ENCODE results near the gene TMBIM4. TPM values are rescaled to one million over a fixed set of nuclear protein-coding genes. Genes with fewer than 3 reads are reported as not detected.
"Not testable (repeated sequence)": the region's sequence is repeated elsewhere in the genome, so short reads cannot be mapped to it uniquely, and the experiment has no call there.

TMBIM4 gene
- polyA plus RNA-seq (2013, experiment 1 of 4), result 58.7 TPM
- 59.7 TPM for polyA plus RNA-seq (2013, experiment 2 of 4)
- polyA plus RNA-seq (2013, experiment 3 of 4), result 53.0 TPM
- 61.4 TPM for polyA plus RNA-seq (2013, experiment 4 of 4)

DNA sequence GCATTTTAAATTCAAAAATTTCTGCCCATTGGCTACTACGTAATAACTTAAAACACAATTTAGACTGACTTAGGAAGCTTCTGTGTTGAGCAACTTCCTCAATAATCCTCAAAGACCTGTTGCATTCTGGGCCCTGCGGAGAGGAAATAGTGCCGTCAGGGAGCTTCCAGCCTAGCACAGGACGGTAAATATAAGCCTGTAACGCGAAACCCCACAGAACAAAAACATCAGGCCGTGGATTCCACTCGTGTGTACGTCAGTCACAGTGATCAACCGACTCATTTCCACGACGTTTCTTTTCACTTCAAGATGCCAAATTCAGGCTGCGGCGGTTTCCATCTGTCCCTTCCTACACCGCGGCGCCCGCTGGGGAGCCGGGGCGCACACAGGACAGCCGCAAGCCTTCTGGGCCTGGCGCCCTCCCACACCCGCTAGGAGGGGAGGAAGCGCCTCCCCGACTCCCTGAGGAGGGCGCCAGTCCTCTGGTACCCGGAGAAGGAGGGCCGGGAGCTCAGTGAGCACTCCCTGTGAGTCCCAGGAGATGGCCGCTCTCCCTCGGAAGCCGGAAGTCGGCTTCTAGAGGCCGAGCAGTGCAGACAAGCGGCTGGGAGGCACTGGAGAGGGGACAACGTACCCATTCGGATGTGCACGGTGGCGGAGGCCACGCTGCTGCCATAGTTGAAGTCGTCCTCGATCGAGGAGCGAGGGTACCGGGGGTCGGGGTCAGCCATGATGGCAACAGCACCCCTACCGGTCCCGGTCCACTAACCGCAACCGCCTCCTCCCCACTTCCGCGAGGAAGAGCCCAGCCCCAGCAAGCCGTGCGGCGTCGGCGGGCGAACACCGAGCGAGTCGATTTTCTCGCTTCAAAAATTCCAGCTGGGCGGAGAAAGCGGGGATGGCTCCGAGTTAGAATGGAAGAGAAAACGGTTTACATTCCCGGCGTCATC, at the start of gene TMBIM4:
Gene TMBIM4 (minus strand): TSS at position 776 of the 950 bp plus-strand sequence. CDS start 45 bp downstream, at position 731.
- 6% methylated on average over 67 of the region's 67 CpGs for WGBS, 2 experiments
- Histone ChIP-seq H3K27ac (ENCODE audit: insufficient read depth, low read depth, low read length, poor library complexity, severe bottlenecking) (peak within 1 kb of the TSS; percentile 65), H3K4me3 (ENCODE audit: insufficient read depth, low read depth, low read length) (peak within 1 kb of the TSS; percentile 51), H3K36me3 (ENCODE audit: control insufficient read depth, insufficient read depth, low read length) (no peaks in the 10 kb centered on the region), H3K27me3 (ENCODE audit: control insufficient read depth, insufficient read depth, low read length, poor library complexity, severe bottlenecking) (no peaks in the 10 kb centered on the region), H3K4me1 (ENCODE audit: control insufficient read depth, insufficient read depth, low read length) (no peaks in the 10 kb centered on the region), H3K9me3 (ENCODE audit: control insufficient read depth, low read length) (peaks cover 4% of the 10 kb centered on the region)

GRCh38 chr12:66217342-66217917, 47.6 kb upstream of the TMBIM4 start:
- 91 to 100% methylated on average over 1 to 3 of the region's 4 CpGs for WGBS, 2 experiments
- H3K36me3 ChIP-seq (ENCODE audit: control insufficient read depth, insufficient read depth, low read length), result no peaks in the 10 kb centered on the region

GRCh38 chr12:66213011-66213410, 43.2 kb upstream of the TMBIM4 start:
- not testable (repeated sequence) for H3K4me1 ChIP-seq (ENCODE audit: control insufficient read depth, insufficient read depth, low read length); H3K27ac ChIP-seq (ENCODE audit: insufficient read depth, low read depth, low read length, poor library complexity, severe bottlenecking); H3K9me3 ChIP-seq (ENCODE audit: control insufficient read depth, low read length); H3K27me3 ChIP-seq (ENCODE audit: control insufficient read depth, insufficient read depth, low read length, poor library complexity, severe bottlenecking); H3K4me3 ChIP-seq (ENCODE audit: insufficient read depth, low read depth, low read length); H3K36me3 ChIP-seq (ENCODE audit: control insufficient read depth, insufficient read depth, low read length)
- 88 to 95% methylated on average over 3 of the region's 3 CpGs for WGBS, 2 experiments

More at GRCh38 chr12:66217342-66217917, 47.6 kb upstream of the TMBIM4 start:
- Histone ChIP-seq H3K4me3 (ENCODE audit: insufficient read depth, low read depth, low read length) (no peak overlapping the region), H3K4me1 (ENCODE audit: control insufficient read depth, insufficient read depth, low read length) (no peaks in the 10 kb centered on the region), H3K27me3 (ENCODE audit: control insufficient read depth, insufficient read depth, low read length, poor library complexity, severe bottlenecking) (no peaks in the 10 kb centered on the region), H3K27ac (ENCODE audit: insufficient read depth, low read depth, low read length, poor library complexity, severe bottlenecking) (no peak overlapping the region), H3K9me3 (ENCODE audit: control insufficient read depth, low read length) (no peaks in the 10 kb centered on the region)

DNA sequence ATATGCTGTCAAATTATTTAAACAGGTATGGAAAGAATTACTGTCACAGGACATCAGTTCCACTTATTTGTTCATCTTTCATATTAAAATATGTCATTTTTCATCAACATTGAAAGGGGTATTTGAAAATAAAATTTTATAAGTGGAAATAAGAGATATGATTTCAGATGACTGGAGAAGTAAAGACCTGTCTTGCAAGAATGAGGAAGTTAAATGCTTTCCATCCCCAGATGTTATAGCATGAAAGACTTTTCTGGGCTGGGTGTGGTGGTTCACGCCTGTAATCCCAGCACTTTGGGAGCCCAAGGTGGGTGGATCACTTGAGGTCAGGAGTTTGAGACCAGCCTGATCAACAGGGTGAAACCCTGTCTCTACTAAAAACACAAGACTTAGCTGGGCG, 41.8 kb upstream of the TMBIM4 start:
- H3K4me1 ChIP-seq (ENCODE audit: control insufficient read depth, insufficient read depth, low read length); H3K4me3 ChIP-seq (ENCODE audit: insufficient read depth, low read depth, low read length); H3K36me3 ChIP-seq (ENCODE audit: control insufficient read depth, insufficient read depth, low read length); H3K9me3 ChIP-seq (ENCODE audit: control insufficient read depth, low read length); H3K27ac ChIP-seq (ENCODE audit: insufficient read depth, low read depth, low read length, poor library complexity, severe bottlenecking); H3K27me3 ChIP-seq (ENCODE audit: control insufficient read depth, insufficient read depth, low read length, poor library complexity, severe bottlenecking): not testable (repeated sequence)
- 93 to 94% methylated on average over 2 of the region's 2 CpGs for WGBS, 2 experiments

- H3K4me1 ChIP-seq (ENCODE audit: control insufficient read depth, insufficient read depth, low read length), result no peaks in the 10 kb centered on the region
- no peak overlapping the region for H3K27ac ChIP-seq (ENCODE audit: insufficient read depth, low read depth, low read length, poor library complexity, severe bottlenecking)
- no peaks in the 10 kb centered on the region for H3K27me3 ChIP-seq (ENCODE audit: control insufficient read depth, insufficient read depth, low read length, poor library complexity, severe bottlenecking)
- H3K4me3 ChIP-seq (ENCODE audit: insufficient read depth, low read depth, low read length), result no peak overlapping the region
- H3K9me3 ChIP-seq (ENCODE audit: control insufficient read depth, low read length), result no peaks in the 10 kb centered on the region
- H3K36me3 ChIP-seq (ENCODE audit: control insufficient read depth, insufficient read depth, low read length), result no peaks in the 10 kb centered on the region
These were observed 41.0 kb upstream of the TMBIM4 start for GRCh38 chr12:66210840-66211239.

GRCh38 chr12:66206141-66206540, 36.3 kb upstream of the TMBIM4 start:
- Histone ChIP-seq H3K4me1 (ENCODE audit: control insufficient read depth, insufficient read depth, low read length) (no peaks in the 10 kb centered on the region), H3K27me3 (ENCODE audit: control insufficient read depth, insufficient read depth, low read length, poor library complexity, severe bottlenecking) (no peaks in the 10 kb centered on the region), H3K27ac (ENCODE audit: insufficient read depth, low read depth, low read length, poor library complexity, severe bottlenecking) (no peak overlapping the region), H3K4me3 (ENCODE audit: insufficient read depth, low read depth, low read length) (no peak overlapping the region), H3K9me3 (ENCODE audit: control insufficient read depth, low read length) (no peaks in the 10 kb centered on the region), H3K36me3 (ENCODE audit: control insufficient read depth, insufficient read depth, low read length) (no peaks in the 10 kb centered on the region)
- WGBS, 2 experiments, result 93 to 100% methylated on average over 1 of the region's 1 CpG

DNA sequence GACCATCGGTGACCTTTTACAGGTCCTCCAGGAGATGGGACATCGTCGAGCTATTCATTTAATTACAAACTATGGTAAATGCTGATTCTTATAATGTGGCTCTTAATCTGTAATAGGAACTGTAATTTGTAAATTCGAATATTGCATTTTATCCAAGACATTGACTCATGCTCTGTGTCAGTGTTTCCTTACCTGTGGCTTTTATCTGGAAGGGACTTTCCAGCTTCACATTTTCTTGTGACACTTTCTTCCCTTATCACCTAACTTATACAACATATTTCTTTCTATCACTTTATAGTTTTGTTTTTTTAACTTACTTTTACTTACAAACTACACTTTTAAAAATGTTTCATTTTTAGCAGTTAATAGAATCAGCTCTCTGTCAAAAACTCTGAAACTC, 34.0 kb upstream of the TMBIM4 start:
- Histone ChIP-seq H3K36me3 (ENCODE audit: control insufficient read depth, insufficient read depth, low read length) (no peaks in the 10 kb centered on the region), H3K4me1 (ENCODE audit: control insufficient read depth, insufficient read depth, low read length) (no peaks in the 10 kb centered on the region), H3K27ac (ENCODE audit: insufficient read depth, low read depth, low read length, poor library complexity, severe bottlenecking) (no peak overlapping the region), H3K27me3 (ENCODE audit: control insufficient read depth, insufficient read depth, low read length, poor library complexity, severe bottlenecking) (no peaks in the 10 kb centered on the region), H3K4me3 (ENCODE audit: insufficient read depth, low read depth, low read length) (no peak overlapping the region), H3K9me3 (ENCODE audit: control insufficient read depth, low read length) (no peaks in the 10 kb centered on the region)
- WGBS, 2 experiments, result 95 to 97% methylated on average over 4 of the region's 4 CpGs

DNA sequence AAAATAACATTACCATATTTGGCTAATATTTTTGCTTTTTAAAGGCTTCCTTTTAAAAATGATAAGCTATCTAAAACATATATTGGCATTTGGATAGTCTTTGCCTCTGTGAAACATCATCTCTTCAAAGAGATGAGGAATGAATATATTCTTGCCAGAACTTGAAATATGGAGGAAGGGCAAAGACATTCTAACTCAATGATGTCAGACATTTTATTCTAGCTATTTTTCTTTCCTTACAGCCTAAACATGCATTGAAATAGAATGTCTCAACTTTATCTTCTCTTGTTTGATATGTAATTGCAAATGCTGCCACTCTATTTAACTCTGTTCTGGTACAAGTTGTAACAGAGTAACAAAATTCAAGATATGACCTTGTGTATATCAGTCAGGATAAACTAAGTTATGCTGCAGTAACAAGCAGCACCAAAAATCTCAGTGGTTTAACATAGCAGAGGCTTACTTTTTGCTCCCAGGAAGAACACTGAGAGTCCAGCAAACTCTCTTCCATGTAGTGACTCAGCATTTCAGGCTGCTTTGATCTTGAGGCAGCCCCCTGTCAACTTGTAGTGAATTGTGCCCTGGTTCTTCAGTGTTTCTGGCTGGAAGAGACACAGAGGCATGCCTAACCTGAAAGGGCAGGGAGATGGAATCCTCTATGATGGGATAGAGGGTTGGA, 30.2 kb upstream of the TMBIM4 start:
- H3K27ac ChIP-seq (ENCODE audit: insufficient read depth, low read depth, low read length, poor library complexity, severe bottlenecking), result no peak overlapping the region
- no peaks in the 10 kb centered on the region for H3K4me1 ChIP-seq (ENCODE audit: control insufficient read depth, insufficient read depth, low read length)
- no peak overlapping the region for H3K4me3 ChIP-seq (ENCODE audit: insufficient read depth, low read depth, low read length)
- no peaks in the 10 kb centered on the region for H3K27me3 ChIP-seq (ENCODE audit: control insufficient read depth, insufficient read depth, low read length, poor library complexity, severe bottlenecking)
- no peaks in the 10 kb centered on the region for H3K9me3 ChIP-seq (ENCODE audit: control insufficient read depth, low read length)
- H3K36me3 ChIP-seq (ENCODE audit: control insufficient read depth, insufficient read depth, low read length), result no peaks in the 10 kb centered on the region

DNA sequence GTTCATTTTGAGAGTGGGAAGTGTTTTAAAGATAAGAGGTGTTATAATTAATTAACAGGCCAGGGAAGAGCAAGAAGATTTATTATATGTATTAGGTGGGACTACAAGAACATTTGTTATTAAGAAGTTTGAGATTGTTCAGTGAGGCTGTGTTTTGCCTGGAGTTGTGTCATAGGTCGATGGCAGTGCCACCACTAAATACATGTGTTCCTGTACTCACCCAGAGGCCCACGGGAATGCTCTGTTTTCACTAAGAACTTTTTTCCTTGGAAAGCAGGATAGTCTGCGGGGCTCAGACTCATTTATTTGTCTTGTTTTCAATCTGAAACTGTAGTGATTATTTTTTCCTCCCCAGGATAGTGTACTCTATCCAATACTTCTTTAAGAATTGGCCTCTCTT, 29.3 kb upstream of the TMBIM4 start:
- no peaks in the 10 kb centered on the region for H3K27me3 ChIP-seq (ENCODE audit: control insufficient read depth, insufficient read depth, low read length, poor library complexity, severe bottlenecking)
- 86 to 92% methylated on average over 3 of the region's 3 CpGs for WGBS, 2 experiments
- no peaks in the 10 kb centered on the region for H3K4me1 ChIP-seq (ENCODE audit: control insufficient read depth, insufficient read depth, low read length)
- no peak overlapping the region for H3K4me3 ChIP-seq (ENCODE audit: insufficient read depth, low read depth, low read length)
- H3K9me3 ChIP-seq (ENCODE audit: control insufficient read depth, low read length), result no peaks in the 10 kb centered on the region
- no peak overlapping the region for H3K27ac ChIP-seq (ENCODE audit: insufficient read depth, low read depth, low read length, poor library complexity, severe bottlenecking)
- H3K36me3 ChIP-seq (ENCODE audit: control insufficient read depth, insufficient read depth, low read length), result no peaks in the 10 kb centered on the region

DNA sequence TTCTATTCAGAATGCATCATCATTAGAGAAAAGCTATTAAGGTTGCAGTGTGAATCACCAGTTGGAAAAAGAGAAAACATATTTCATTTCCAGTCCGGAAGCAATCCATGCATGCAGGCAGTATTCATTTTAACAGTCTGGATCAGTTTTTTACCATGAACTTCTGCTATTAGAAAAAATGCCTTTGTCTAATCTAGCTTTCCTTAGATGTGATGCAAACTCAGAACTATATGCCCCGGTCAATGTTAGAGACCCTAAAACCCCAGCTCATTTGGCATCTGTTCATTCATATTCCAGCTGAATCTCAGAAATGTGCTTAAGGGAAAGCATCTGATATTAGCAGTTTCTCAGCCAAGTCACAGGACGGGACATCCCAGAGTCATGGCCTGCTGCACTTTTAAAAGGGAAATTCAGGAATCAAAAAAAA, 27.7 kb upstream of the TMBIM4 start:
- Histone ChIP-seq H3K36me3 (ENCODE audit: control insufficient read depth, insufficient read depth, low read length) (no peaks in the 10 kb centered on the region), H3K27me3 (ENCODE audit: control insufficient read depth, insufficient read depth, low read length, poor library complexity, severe bottlenecking) (no peaks in the 10 kb centered on the region), H3K4me3 (ENCODE audit: insufficient read depth, low read depth, low read length) (no peak overlapping the region), H3K9me3 (ENCODE audit: control insufficient read depth, low read length) (no peaks in the 10 kb centered on the region), H3K27ac (ENCODE audit: insufficient read depth, low read depth, low read length, poor library complexity, severe bottlenecking) (no peak overlapping the region), H3K4me1 (ENCODE audit: control insufficient read depth, insufficient read depth, low read length) (no peaks in the 10 kb centered on the region)
- WGBS, 2 experiments, result 91 to 93% methylated on average over 3 of the region's 3 CpGs

Data from ectodermal cell (in vitro differentiated cells).